MCF 10A (cell line): ENCODE measurements around the gene MCM10. TPM values are rescaled to one million over a fixed set of nuclear protein-coding genes. Genes with fewer than 3 reads are reported as not detected.

Experiments used
- BruUV-seq: library from RNA; stranded (reverse); fragments of 400-500 nt; replicated peaks from 2 replicates; lab custom pipeline; 2021; lab: Mats Ljungman, UMichigan
- CTCF ChIA-PET: fragments of 300-600 bp; sonication (Branson Sonifier 250); formaldehyde crosslinking; extraction: SDS; loops from one replicate; lab custom pipeline; 2021; ENCODE audit warnings: antibody characterized with exemption, inconsistent platforms; lab: Yijun Ruan, JAX
- POLR2A ChIA-PET: fragments of 300-600, 350-650 bp; sonication (Branson Sonifier 250); formaldehyde crosslinking; extraction: SDS; loops from one replicate; lab custom pipeline; 2020; ENCODE audit warnings: antibody characterized with exemption, inconsistent platforms; lab: Yijun Ruan, JAX
- DNase-seq: peaks from one replicate; pipeline ENCODE4 v3.0.0-alpha.2; 2018; ENCODE audit not compliant: unreplicated experiment
- H3K27ac Mint-ChIP-seq: one replicate; pipeline ENCODE4 v1.8.0; 2022; ENCODE audit warnings: mild to moderate bottlenecking, low read depth, mixed read lengths; ENCODE audit not compliant: unreplicated experiment
- H3K27me3 Mint-ChIP-seq: one replicate; pipeline ENCODE4 v1.8.0; 2022; ENCODE audit warnings: mixed read lengths; ENCODE audit not compliant: insufficient read depth, unreplicated experiment
- H3K36me3 Mint-ChIP-seq: one replicate; pipeline ENCODE4 v1.8.0; 2022; ENCODE audit warnings: mild to moderate bottlenecking, moderate library complexity, mixed read lengths; ENCODE audit not compliant: insufficient read depth, unreplicated experiment
- H3K4me1 Mint-ChIP-seq: one replicate; pipeline ENCODE4 v1.8.0; 2022; ENCODE audit warnings: mixed read lengths; ENCODE audit not compliant: insufficient read depth, unreplicated experiment
- H3K4me3 Mint-ChIP-seq: one replicate; pipeline ENCODE4 v1.8.0; 2022; ENCODE audit warnings: mild to moderate bottlenecking, moderate library complexity, mixed read lengths; ENCODE audit not compliant: unreplicated experiment
- H3K9me3 Mint-ChIP-seq: one replicate; pipeline ENCODE4 v1.8.0; 2022; ENCODE audit warnings: mixed read lengths; ENCODE audit not compliant: unreplicated experiment
- intact Hi-C: fragments of 100-400 bp; cut with micrococcal nuclease; formaldehyde crosslinking; loops from 2 replicates; pipeline ENCODE4 v1.14.1; 2022
- total RNA-seq: library from RNA; stranded (reverse); gene quantifications from 2 replicates; pipeline ENCODE4 v1.2.3, GENCODE V29; 2022
- TF ChIP-seq, protein P1 (sequence below): fragments of 200-600 bp; IDR thresholded peaks from one replicate; pipeline ENCODE4 v1.8.0; 2022; ENCODE audit warnings: antibody characterized with exemption, mild to moderate bottlenecking; ENCODE audit not compliant: unreplicated experiment

The MCM10 gene
- total RNA-seq, 1 experiment from 2014 or later: 6.0 TPM

GRCh38 chr10:13117841-13118783, 43.2 kb upstream of the MCM10 start:
- CTCF ChIA-PET: interaction anchor here (0.6 to 0.9 kb wide), 2 partner anchors 20 to 188 kb away, joined by 3 read pairs; no protein-coding TSS in a partner anchor
- H3K9me3 Mint-ChIP-seq: no peaks in the 10 kb centered on the region
- H3K4me3 Mint-ChIP-seq: no peak overlapping the region
- no TSS peak for BruUV-seq
- no peak for DNase-seq
- H3K27ac Mint-ChIP-seq: no peak overlapping the region
- H3K27me3 Mint-ChIP-seq: no peaks in the 10 kb centered on the region
- POLR2A ChIA-PET: no interaction called here
- peaks cover 91% of the 10 kb centered on the region for H3K36me3 Mint-ChIP-seq
- TF ChIP-seq, protein P1, sequence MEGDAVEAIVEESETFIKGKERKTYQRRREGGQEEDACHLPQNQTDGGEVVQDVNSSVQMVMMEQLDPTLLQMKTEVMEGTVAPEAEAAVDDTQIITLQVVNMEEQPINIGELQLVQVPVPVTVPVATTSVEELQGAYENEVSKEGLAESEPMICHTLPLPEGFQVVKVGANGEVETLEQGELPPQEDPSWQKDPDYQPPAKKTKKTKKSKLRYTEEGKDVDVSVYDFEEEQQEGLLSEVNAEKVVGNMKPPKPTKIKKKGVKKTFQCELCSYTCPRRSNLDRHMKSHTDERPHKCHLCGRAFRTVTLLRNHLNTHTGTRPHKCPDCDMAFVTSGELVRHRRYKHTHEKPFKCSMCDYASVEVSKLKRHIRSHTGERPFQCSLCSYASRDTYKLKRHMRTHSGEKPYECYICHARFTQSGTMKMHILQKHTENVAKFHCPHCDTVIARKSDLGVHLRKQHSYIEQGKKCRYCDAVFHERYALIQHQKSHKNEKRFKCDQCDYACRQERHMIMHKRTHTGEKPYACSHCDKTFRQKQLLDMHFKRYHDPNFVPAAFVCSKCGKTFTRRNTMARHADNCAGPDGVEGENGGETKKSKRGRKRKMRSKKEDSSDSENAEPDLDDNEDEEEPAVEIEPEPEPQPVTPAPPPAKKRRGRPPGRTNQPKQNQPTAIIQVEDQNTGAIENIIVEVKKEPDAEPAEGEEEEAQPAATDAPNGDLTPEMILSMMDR: no peak
- H3K4me1 Mint-ChIP-seq: no peaks in the 10 kb centered on the region
- intact Hi-C loops: no loop called here

DNA sequence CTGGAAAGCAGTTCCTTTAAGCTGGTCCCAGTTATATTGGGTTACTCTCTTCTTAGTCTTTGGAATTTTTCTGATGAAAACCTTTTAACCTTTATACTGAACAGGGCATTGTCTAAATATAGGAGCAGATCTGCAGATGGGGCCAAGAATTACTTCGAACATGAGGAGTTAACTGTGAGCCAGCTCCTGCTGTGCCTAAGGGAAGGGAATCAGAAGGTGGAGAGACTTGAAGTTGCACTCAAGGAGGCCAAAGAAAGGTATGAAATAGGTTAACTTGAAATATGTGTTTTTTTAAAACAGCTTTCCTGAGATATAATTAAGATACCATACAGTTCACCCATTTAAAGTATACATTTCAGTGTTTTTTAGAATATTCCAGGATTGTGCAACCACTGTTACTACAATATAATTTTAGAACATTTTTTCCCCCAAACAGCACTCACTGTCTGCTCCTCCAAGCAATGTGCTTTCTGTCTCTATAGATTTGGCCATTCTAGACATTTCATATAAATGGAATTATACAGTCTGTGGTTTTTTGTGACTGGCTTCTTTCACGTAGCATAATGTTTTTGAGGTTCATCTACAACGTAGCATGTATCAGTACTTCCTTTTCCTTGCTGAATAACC, 42.5 kb upstream of the MCM10 start:
- Mint-ChIP-seq H3K36me3 (peaks cover 91% of the 10 kb centered on the region), H3K27ac (no peak overlapping the region), H3K4me1 (no peaks in the 10 kb centered on the region), H3K4me3 (no peak overlapping the region), H3K9me3 (no peaks in the 10 kb centered on the region), H3K27me3 (no peaks in the 10 kb centered on the region)
- TF ChIP-seq, protein P1: no peak
- intact Hi-C loops: no loop called here
- no peak for DNase-seq
- POLR2A ChIA-PET: no interaction called here
- CTCF ChIA-PET: interaction anchor here (0.9 kb wide), 1 partner anchor 21 kb away, joined by 3 read pairs; no protein-coding TSS in a partner anchor
- no TSS peak for BruUV-seq

GRCh38 chr10:13120786-13121499, 40.4 kb upstream of the MCM10 start:
- CTCF ChIA-PET: interaction anchor here (0.5 kb wide), 1 partner anchor 181 kb away, joined by 4 read pairs; no protein-coding TSS in a partner anchor

More at GRCh38 chr10:13120786-13121499, 40.4 kb upstream of the MCM10 start:
- Mint-ChIP-seq H3K4me3 (no peak overlapping the region), H3K27me3 (no peaks in the 10 kb centered on the region), H3K27ac (no peak overlapping the region), H3K36me3 (peaks cover 97% of the 10 kb centered on the region), H3K9me3 (no peaks in the 10 kb centered on the region), H3K4me1 (no peaks in the 10 kb centered on the region)
- no peak for DNase-seq
- POLR2A ChIA-PET: interaction anchor here (0.6 to 0.8 kb wide), 3 partner anchors 9 to 719 kb away, joined by 3 read pairs; no protein-coding TSS in a partner anchor
- intact Hi-C loops: no loop called here
- BruUV-seq: no TSS peak
- TF ChIP-seq, protein P1: no peak
